ENCODE results near the gene HDAC6.
"Not testable (repeated sequence)": the region's sequence is repeated elsewhere in the genome, so short reads cannot be mapped to it uniquely, and the experiment has no call there.

The HDAC6 gene

DNA sequence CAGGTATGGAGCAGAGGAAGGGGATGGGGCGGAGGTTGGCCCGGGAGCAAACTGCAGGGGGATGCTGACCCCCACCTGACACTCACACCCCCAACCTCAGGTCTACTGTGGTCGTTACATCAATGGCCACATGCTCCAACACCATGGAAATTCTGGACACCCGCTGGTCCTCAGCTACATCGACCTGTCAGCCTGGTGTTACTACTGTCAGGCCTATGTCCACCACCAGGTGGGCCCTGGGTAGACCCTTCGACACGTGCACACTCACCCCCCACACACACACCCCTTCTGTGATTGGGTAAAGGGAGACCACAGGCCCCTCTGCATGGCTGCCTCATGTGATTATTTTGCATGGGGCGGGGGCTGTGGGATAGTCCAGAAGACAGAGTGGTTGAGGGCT is 22.2 kb downstream of the HDAC6 start:
- DNase-seq (ENCODE audit: low read depth in 2 of 2): no peak

DNA sequence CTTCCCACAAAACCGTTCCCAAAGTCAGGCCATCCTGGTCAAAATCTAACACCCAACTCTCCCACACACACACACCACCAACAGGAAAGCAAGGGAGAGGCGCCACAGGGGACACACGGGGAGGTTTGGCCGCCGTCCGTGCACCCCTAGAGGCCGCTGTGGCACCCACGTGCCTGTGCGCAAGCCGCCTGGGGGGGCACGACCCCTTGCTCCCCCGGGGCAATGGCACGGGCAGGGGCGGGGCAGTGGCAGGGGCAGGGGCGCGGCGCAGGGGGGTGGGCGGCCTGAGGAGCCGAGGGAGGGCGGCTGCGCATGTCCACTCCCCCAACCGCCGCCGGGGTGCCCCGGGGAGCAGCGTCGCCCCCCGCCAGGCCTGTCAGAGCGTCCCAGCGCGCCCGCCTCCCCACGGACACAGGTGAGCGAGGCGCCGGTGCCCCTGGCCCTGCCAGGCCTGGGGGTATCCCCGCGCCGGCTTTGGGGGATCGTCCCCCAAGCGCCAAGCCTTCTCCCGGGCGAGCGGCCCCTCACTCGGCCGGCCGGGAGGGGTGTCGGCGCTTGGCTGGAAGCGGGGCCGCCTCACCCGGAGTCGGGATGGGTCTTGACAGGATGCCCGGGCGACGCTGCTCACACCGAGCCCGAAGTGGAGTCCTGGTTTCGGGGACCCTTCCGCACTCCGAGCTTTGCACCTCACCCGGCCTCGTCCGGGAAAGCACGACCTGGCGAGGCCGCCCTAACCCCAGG is 24.4 kb downstream of the HDAC6 start, which contains the start of gene ERAS:
Gene ERAS, plus strand, starts transcription at position 379 of the 741 bp plus-strand sequence. CDS start 2,611 bp downstream, outside the sequence.
- no peak for DNase-seq (ENCODE audit: low read depth in 2 of 2)

DNA sequence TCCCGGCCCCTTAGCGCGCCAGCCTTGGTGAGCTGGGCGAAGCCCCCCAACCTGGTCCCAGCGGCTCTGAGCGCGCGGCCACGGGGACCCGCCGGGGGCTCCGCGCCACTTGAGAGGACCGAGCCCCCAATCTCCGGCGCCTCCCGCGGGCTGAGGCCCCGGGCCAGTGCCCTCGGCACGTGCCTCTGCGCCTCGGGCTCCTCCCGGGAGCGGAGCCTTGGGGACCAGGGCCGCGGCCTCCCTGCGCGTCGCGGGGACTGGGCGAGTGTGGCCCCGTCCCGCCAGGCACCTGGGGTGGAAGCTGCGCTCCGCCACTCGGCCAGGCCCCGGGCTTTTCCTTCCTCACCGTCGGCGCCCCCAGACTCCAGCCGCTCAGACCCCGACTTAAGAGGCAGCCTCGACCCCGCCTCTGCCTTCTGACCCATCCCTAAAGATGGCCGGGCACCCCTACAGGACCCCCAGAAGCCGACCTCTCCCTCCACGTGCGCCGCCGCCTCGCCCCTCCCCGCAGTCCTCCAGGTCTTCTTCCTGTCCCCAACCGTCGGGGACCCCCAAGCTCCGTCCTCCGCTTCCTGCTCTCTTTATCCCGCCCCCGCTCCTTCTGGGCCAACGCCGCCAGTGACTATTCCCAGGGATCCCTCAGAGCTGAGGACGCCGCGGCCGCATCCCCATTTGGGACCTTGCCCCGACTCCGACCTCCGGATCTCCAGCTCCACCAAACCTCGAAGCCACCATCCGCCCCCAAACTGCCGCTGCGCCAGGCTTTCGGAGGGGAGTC is 25.2 kb downstream of the HDAC6 start:
- no peak for DNase-seq (ENCODE audit: low read depth in 2 of 2)

DNA sequence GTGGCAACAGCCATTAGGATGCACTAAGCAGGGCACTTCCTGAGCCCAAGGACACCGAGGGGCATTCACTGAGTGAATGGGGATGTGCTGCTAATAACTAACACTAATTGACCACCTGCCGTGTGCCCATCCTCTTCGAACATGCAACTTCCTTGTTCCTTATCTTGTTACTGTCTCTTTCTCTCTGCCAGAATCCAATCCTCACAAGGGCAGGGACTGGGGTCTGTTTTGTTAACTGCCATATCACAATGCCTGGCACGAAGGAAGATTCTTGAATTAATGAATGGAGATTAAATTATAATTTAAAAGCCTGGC is 25.7 kb downstream of the HDAC6 start:
- DNase-seq (ENCODE audit: low read depth in 2 of 2): no peak

DNA sequence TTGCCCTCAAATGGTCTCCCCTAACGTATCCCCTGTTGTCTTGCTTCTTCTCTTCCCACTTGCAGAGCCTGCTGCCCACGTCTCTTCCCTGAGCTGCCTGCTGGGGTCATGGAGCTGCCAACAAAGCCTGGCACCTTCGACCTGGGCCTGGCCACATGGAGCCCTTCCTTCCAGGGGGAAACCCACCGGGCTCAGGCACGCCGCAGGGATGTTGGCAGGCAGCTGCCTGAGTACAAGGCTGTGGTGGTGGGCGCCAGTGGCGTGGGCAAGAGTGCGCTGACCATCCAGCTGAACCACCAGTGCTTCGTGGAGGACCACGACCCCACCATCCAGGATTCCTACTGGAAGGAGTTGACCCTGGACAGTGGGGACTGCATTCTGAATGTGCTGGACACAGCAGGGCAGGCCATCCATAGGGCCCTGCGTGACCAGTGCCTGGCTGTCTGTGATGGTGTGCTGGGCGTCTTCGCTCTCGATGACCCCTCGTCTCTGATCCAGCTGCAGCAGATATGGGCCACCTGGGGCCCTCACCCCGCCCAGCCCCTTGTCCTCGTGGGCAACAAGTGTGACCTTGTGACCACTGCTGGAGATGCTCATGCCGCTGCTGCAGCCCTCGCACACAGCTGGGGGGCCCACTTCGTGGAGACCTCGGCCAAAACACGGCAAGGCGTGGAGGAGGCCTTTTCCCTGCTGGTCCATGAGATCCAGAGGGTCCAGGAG is 27.3 kb downstream of the HDAC6 start:
- no peak for DNase-seq (ENCODE audit: low read depth in 2 of 2)

DNA sequence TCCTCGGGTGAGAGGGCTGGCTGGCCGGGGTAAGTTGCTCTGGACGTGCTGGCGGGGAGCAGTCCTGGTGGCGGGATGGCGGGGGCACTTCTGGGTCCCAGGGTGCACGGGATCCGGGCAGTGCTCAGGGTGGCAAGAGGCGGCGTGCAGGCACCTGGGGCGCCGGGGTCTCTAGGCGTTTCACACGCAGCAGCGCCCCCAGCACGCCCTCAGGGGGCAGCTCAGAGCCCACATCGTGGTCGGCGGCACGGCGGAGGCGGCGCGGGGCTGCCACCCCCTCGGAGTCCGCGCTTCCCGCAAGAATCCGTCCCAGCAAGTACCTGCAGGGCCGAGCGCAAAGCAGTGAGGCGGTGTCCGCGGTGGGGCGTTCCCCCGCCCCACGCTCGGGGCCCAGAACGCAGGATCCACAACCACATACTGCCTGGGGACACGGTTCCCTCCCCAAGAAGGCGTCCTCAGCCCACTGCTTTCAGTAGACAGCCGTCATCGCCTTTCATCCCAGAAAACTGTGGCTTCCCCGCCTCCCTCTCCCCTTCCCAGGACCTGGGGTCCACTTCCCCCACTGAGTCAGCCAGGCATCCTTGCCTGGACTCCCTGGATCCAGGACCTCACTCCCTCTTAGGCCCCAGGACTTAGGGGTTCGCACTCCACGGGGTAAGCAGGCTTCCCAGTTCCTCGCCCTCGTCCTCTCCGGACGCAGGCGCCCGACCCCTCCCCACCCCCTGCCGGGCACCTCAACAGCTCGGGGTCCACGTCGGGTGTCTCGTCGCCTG is 29.5 kb downstream of the HDAC6 start:
- no peak for DNase-seq (ENCODE audit: low read depth in 2 of 2)

DNA sequence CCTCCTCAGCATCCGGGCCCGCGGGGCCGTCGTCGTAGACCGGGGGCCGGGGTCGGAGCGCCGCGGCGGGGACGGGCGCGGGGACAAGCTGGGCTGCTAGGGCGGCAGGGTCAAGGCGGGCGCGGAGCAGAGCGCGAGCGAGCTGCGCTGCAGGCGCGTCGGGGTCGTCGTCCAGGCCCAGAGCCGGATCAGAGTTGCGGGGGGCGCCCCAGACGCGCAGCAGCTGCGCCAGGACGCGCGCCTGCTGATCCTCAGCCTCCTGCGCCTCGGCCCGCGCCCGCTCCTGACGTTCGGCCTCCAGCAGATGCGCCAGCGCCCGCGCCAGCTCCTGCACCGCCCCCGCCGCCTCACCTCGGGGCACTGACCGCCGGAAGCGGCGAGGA is 30.0 kb downstream of the HDAC6 start:
- no peak for DNase-seq (ENCODE audit: low read depth in 2 of 2)

DNA sequence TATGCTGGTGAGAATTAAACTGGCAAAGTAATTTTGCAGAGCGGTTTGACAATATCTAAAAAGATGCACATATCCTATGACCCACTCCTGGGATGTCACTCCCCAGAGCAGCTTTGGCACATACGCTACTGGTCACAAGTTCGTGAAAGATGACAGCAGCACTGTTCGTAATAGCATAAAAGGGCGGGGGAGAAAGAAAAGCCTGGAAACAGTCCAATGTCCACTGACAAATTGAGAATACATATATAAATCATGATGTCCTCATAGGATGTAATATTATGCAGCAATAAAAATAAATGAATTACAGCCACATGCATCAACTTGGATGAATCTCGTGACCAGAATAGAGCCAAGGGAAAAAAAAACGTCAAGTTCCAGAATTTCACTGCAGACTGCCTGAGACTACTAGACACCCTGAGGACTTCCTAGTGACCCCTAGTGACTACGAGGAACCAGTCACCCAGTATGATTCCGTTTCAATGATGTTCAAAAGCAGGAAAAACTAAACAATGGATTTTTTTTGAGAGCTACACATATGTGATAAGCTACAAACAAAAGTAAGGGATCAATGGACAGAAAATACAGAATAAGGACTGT is 31.8 kb downstream of the HDAC6 start:
- no peak for DNase-seq (ENCODE audit: low read depth in 2 of 2)

DNA sequence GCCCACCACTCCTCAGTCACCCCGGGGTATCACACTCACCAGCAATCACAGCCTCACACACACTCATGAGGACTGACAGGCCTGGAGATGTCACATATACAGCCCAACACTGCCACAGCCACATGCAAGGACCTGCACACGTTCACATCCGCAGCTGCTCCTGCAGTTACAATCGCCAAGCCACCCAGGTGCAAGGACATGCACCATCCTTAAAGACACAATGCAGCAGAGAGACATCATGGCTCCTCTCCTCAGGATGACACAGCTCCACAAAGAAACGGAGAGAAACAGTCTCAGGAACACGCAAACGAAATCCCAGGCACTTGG is 32.5 kb downstream of the HDAC6 start:
- DNase-seq (ENCODE audit: low read depth in 2 of 2): no peak

DNA sequence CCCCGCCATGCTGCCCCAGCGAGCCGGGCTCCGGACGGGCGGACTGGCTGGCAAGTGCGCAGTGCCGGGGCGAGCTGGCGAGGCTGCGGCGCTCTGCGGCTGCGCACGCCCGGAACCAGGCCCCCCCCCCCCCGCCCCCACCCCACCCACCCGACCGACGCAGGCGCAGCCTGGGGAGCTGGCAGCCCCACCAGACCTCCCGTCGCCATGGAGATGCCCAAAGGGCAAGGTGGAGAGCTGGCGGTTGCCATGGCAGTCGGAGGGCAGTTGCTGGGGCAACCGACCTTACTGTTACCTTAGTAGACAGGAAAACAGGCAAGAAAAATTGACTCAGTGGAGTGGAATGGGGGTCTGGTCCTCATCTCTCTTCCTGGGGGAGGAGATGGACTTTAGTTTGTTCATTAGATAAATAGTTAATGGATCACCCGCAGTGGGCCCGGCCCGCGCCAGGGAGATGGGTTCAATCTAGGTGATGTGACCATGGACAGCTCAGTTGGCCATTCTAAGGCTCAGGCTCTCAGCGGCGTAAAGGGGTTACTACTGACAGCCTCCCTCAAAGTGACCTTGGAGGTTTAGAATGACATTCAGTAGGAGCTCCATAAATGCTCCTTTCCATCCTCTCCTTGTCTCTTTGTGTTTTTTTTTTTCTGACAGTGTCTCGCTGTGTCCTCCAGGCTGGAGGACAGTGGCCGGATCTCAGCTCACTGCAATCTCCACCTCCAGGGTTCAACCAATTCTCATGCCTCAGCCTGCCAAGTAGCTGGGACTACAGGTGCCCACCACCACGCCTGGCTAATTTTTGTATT is 33.9 kb downstream of the HDAC6 start, which contains the start of gene PCSK1N:
Gene PCSK1N, minus strand, starts transcription at position 87 of the 806 bp plus-strand sequence. Its CDS starts 78 bp downstream, at position 9.
- no peak for DNase-seq (ENCODE audit: low read depth in 2 of 2)

DNA sequence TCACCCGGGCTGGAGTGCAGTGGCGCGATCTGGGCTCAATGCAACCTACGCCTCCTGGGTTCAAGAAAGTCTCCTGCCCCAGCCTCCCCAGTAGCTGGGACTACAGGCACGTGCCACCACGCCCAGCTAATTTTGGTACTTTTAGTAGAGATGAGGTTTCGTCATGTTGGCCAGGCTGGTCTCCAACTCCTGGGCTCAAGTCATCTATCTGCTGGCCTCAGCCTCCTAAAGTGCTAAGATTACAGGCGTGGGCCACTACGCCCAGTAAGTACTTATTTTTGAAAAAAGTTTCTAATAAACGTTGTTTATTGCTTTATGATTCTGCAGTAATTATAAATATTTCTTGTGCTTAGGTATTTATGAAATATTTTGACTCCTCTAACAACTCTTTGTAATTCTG is 37.8 kb downstream of the HDAC6 start:
- DNase-seq (ENCODE audit: low read depth in 2 of 2): no peak

DNA sequence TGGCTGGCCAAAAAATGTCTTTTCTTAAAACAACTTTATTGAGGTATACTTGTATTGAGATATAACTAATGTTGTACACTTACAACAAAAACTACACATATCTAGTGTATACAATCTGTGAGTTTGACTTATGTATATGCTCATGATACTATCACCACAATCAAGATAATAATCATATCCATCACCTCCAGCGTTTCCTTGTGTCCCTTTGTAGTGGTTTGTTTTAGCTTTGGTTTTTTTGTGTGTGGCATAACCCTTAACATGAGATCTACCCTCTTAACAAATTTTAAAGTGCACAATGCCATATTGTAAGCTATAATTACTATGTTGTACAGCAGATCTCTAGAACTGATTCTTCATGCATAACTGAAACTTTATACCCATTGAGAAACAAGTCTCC is 47.0 kb downstream of the HDAC6 start:
- no peak for DNase-seq (ENCODE audit: low read depth in 2 of 2)

DNA sequence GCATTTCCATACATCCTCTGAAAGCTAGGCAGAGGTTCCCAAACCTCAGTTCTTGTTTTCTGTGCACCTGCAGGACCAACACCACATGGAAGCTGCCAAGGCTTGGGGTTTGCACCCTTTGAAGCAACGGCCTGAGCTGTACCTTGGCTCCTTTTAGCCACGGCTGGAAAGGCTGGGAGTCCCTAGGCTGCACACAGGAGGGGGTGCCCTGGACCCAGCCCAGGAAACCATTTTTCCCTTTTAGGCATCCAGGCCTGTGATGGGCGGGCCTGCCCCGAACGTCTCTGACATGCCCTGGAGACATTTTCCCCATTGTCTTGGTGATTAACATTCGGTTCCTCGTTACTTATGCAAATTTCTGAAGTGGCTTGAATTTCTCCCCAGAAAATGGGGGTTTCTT is 51.0 kb downstream of the HDAC6 start:
- DNase-seq (ENCODE audit: low read depth in 2 of 2): no peak

DNA sequence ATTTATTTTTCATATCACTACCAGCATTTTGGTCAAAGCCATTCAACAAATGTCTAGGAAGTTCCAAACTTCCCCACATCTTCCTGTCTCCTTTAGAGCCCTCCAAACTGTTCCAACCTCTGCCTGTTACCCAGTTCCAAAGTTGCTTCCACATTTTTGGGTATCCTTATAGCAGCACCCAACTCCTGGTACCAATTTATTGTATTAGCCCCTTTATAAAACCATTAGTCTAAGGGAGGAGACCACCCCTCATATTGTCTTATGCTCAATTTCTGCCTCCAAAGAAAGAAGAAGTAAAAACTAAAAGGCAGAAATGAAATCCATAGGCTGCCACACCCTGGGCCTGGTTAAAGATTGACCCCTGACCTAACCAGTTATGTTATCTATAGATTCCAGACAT is 51.6 kb downstream of the HDAC6 start:
- not testable (repeated sequence) for DNase-seq (ENCODE audit: low read depth in 2 of 2)

DNA sequence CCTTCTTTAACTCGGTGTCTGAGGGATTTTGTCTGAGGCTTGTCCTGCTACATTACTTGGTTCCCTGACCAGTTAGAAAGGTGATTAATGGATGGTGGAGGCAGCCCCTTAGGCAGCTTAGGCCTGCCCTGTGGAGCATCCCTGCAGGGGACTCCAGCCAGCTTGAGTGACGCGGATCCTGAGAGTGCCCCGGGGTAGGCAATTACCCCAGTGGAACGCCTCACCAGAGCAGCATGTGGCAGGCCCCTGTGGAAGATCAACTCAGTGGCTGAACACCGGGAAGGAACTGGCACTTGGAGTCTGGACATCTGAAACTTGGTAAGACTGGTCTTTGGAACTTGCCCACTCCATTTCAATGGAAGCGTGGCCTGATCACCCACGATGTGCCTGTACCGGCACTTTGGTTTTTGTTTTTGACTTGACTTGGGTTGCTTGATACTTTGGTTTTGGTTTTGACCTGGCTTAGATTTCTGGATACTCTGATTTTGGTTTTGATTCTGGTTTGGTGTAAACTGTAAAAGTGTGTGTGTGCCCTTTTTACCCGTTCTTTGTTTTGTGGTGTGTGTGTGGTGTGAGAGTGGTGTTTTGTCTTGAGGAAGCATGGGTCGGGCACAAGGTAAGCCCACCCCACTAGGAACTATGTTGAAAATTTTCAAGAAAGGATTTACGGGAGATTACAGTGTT is 52.4 kb downstream of the HDAC6 start:
- DNase-seq (ENCODE audit: low read depth in 2 of 2): not testable (repeated sequence)

DNA sequence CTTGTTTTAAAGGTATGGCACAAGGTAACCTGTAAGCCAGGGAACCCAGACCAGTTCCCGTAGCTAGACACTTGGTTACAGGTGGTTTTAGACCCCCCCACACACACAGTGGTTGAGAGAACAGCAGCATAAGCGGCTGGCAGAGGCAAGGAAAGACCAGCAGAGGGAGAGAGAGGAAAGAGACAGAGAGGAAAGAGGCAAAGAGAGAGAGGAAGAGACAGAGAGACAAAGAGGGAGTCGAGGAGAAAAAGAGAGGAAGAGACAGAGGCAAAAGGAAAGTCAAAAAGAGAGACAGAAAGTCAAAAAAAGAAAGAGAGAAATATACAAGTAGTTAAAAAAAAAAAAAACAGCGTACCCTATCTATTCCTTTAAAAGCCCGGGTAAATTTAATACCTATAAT is 53.0 kb downstream of the HDAC6 start:
- DNase-seq (ENCODE audit: low read depth in 2 of 2): no peak

DNA sequence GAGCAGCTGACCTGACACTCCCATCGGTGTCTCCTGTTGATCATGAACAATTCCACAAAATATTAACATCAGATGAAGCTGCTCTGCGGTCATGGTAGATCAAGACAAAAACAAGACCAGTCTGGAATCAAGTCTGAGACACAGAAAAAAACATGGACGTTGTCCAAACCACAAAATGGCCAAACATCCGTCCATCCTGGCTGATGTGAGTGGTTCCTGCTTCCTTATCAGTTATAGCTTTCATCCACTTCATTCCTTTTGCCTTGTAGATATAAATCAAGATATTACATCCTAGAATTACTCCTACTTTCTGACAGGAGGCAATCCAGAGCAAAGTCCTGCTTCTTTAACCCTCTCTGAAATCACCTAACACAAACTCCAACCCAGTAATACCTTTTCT is 62.3 kb downstream of the HDAC6 start:
- no peak for DNase-seq (ENCODE audit: low read depth in 2 of 2)

DNA sequence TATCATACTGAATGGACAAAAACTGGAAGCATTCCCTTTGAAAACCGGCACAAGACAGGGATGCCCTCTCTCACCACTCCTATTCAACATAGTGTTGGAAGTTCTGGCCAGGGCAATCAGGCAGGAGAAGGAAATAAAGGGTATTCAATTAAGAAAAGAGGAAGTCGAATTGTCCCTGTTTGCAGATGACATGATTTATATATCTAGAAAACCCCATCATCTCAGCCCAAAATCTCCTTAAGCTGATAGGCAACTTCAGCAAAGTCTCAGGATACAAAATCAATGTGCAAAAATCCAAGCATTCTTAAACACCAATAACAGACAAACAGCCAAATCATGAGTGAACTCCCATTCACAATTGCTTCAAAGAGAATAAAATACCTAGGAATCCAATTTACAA is 70.2 kb downstream of the HDAC6 start:
- DNase-seq (ENCODE audit: low read depth in 2 of 2): not testable (repeated sequence)

Measured in stimulated activated CD4-positive, alpha-beta T cell treated with anti-CD3 and anti-CD28 coated beads, Interleukin-12 subunit alpha, Interleukin-12 subunit beta, amount 100 ng/mL, for 24 hours (primary cell).